Stimulated activated CD4-positive, alpha-beta T cell treated with anti-CD3 and anti-CD28 coated beads, Interleukin-2, amount 100 ng/mL, for 4 hours (primary cell): ENCODE measurements around the gene MGAT4A.
"Not testable (repeated sequence)": the region's sequence is repeated elsewhere in the genome, so short reads cannot be mapped to it uniquely, and the experiment has no call there.

Experiments used
- DNase-seq: peaks from one replicate; pipeline ENCODE4 v3.0.0-alpha.2; 2020; ENCODE audit warnings: low read depth

The MGAT4A gene

DNA sequence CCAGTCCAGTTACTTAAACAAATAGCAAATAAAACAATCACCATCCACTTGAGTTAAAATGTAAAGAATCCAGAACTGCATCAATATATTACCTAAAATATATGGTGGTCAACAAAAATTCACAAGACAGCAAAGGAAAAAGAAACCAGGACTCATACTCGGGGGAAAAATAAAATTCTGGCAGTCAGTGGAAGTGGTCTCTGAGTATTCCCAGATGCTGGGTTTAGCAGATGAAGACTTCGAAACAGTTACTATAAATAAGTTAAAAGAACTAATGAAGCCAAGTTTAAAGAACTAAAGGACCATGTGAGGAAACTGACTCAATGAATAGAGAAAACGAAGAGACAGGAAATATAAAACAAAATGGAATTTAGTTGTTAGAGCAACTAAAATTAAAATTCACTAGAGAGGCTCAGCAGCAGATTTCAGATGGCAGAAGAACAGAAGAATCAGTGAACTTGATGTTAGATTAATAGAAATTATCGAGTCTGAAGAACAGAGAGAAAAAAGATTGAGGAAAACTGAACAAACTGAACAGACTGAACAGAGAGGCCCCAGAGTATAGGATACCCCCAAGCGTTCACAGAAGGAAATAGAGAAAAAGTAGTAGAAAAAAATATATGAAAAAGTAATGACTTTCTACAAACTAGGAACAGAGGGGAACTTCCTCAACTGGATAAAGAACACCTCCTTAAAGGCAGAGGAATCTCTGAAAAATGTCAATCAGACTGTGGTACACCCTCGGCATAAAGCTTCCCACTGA, 27.9 kb downstream of the MGAT4A start:
- no peak for DNase-seq

DNA sequence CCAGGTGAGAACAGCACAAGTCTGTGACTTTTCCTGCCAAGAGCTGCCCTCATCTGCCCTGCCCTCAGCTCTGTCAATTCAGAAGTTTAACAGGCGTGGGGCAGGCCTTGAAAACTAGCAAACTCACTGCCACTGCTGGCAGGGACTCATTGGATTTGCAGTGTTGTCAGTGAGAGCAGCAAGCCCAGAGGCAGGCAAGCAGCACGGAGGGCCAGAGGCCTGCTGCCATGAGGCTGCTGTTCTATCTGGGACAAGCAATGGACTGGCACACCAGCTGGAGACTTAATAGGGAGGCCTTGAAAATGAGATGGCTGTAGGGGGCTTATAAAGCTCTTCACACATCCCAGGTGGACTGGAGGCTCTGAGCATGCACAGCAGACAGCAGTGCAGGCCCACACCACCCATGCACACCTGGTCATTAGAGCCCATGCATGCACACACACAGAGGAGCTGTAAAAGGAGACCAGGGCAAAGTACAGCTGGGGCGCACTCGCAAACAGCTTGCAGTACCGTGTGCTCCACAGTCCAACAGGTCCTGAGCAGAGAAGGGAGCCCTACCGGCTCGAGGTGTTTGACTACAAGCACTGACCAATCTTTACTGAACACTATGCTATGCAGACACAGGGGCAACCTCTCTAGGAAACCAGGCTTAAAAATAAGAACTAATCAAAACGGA, 28.7 kb downstream of the MGAT4A start:
- no peak for DNase-seq

GRCh38 chr2:98701230-98701629, 29.7 kb downstream of the MGAT4A start:
- DNase-seq: no peak

DNA sequence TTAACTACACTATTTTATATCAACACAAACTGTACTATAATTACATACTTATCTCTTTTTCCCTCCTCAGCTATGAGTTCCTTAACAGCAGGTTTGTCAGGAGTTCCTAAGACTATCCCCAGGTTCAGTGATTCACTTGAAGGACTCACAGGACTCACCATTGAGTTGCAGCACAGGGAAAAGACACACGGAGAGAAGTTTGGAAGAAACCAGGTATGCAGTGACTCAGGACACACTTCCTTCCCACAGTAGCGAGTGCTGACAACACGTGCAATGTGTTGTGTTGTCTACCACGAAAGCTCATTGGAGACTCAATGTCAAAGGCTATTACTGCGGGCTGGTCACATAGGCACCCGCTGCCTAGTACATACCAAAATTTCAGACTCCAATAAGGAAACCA, 32.0 kb downstream of the MGAT4A start:
- DNase-seq: no peak

- DNase-seq: no peak
Observed at GRCh38 chr2:98697651-98698337, 33.1 kb downstream of the MGAT4A start.

- DNase-seq: no peak
Observed at GRCh38 chr2:98696200-98696599, 34.7 kb downstream of the MGAT4A start.

DNA sequence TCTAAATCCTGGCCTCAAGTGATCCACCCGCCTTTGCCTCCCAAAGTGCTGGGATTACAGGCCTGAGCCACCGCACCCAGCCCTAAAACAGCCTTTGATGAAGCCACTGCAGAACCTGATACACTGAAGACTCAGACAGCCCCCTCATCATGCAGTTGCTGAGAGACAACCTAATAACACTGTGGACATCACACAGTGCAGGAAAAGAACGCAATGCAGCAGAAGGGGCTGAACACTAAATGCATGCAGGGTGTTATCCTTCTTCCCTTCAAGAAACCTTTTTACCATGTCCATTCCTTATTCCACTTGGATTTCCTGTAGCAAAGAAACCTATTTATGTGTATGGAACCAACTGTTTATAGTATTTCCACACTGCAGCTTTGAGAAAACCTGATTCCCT, 35.7 kb downstream of the MGAT4A start:
- DNase-seq: no peak

DNA sequence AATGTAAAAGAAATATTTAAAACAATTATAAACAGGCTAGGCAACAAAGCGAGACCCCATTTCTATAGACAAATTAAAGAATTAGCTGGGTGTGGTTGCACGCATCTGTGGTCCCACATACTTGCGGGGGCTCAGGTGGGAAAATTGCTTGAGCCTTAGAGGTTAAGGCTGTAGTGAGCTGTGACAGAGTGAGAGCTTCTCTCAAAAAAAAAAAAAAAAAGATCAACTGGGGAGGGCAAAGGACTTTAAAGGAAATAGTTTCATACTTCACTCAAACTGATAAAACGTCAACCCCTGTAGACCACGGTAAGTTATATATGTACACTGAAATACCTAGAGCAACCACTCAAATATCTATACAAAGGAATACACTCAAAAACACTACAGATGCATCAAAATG, 37.5 kb downstream of the MGAT4A start:
- no peak for DNase-seq

DNA sequence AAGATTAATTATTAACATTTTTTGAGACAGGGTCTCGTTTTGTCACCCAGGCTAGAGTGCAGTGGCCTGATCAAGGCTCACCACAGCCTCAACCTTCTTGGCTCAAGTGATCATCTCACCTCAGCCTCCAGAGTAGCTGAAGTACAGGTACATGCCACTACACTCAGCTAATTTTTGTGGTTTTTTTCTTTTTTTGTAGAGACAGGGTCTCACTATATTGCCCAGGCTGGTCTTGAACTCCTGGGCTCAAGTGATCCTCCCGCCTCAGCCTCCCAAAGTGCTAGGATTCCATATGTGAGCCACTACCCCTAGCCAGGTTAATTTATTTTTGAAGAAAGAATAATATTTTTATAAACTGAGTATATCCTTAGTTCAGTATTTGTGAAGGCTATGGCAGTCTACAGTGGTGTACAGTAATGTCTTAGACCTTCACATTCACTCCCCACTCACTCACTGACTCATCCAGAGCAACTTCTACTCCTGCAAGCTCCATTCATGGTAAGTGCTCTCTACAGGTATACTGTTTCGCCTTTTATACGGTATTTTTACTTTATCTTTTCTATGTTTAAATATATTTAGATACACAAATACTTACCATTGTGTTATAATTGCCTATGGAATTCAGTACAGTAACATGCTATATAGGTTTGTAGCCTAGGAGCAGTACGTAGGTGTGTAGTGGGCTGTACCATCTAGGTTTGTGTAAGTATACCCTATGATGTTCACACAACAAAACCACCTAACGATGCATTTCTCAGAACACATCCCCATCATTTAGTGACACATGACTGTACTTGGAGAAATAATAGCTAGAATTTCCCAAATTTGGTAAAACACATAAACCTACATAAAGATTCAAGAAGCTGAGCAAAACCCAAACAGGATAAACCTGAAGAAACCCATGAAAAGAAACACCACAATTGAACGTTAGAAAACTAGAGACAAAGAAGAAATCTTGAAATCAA, 38.6 kb downstream of the MGAT4A start:
- no peak for DNase-seq

DNA sequence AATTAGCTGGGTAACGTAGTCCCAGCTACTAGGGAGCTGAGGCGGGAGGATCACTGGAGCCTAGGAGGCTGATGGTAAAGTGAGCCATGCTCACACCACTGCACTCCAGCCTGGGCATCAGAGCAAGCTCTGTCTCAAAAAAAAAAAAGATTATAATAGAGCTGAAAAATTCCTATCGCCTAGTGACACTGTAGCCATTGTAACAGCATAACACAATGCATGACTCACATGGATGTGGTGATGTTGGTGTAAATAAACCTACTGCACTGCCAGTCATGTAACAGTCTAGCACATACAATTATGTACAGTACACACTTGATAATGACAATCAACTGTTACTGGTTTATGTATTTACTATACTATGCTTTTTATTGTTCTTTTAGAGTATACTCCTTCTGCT, 39.6 kb downstream of the MGAT4A start:
- no peak for DNase-seq

DNA sequence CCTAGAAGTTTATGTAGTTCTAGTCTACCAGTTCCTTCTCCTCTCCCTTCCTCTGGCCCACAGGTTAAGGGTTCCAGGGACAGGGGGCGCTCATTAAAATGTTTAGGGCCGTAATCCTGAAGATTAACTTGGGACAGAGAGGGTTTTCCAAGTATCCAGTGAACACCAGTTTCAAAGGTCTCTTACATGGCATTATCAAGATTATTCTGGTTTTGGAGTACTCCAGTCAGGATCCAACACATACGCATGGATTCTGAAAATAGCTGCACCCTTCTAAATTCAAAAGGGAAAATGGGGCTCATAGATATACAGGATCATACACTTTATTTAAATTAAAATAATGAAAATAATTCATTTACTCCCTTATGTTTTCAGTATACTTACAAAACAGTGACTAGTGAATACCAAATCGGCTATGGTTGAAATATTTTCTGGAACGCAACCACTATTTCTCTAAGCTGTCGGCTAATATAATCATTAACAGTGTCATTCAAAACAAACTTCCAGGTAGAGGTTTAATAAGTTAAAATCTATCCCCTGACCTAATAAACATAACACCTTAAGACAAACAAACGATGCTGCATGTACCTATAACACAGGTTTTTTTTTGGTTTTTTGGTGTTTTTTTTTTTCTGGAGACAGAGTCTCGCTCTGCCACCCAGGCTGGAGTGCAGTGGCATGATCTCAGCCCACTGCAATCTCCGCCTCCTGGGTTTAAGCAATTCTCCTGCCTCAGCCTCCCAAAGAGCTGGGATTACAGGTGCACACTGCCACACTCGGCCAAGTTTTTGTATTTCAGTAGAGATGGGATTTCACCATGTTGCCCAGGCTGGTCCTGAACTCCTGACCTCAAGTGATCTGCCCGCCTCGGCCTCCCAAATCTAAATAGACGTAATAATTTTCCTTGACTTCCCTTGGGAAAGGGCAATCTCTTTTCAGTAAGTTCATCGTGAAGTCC, 44.7 kb downstream of the MGAT4A start:
- no peak for DNase-seq

DNA sequence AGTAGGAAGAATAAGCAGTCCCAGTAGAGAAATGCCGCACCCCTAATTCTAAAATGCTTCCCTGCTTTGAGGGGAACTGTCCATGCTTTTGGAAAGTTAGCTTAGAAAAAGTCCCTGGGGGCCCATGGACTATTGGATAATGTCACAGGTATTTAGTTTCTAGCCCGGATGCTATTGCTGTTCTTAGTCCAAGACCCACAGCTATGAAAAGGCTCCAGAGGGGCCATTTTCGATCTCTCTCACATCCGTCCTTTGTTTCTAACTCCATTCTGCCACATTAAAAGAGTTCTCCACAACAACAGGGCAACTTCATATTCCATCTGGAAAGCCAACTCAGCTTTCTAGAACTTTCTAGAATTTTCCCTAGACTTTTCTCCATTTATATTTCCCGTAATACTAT, 47.2 kb downstream of the MGAT4A start:
- DNase-seq: no peak

DNA sequence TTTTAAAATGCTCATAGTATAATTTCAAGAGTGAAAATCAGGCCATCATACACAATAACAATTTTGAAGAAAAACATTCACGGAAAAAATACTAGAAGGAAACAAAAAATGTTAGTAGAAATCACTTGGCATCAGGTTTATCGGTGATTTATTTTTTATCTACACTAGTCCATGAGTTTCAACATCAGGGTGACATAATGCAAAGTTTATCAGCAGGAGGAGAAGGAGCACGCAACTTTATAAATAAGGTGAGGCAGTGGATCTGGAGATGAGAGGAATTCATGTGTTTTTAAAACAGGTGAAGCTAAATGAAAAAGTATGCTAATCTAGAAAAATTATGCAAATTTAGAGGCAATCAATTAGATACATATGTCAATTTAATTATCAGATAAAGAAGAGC, 54.2 kb downstream of the MGAT4A start:
- DNase-seq: no peak

DNA sequence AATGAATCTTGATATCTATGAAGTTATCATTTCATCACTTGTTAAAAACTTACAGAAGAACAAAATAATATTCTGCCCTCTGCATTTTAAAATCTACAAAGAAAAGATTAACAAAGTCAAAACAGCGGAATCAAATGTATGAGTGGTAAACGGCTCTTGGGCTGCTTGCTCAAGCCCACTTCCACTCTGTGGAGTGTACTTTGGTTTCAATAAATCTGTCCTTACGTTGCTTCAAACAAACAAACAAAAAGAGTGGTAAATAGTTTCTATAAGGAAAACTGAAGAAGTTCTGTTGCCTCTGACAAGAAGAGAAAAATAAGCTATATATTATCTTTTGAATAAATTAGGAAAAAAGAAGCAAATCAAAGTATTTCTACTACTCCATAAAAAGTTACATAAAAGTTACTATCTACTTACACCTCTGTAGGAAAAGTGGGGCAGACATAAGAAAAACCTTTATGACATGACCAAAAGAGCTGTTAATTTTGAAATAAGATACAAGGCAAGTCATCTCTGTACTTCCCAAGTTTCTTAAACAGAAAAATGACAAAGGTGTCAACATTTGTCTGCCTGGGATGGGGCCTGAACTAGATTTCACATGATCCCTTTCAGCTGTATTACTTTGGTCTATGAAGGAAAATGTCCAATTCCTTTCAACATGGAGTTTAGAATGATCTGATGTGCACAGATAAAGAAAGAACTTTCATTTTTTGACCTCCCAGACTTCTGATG, 56.5 kb downstream of the MGAT4A start:
- no peak for DNase-seq

DNA sequence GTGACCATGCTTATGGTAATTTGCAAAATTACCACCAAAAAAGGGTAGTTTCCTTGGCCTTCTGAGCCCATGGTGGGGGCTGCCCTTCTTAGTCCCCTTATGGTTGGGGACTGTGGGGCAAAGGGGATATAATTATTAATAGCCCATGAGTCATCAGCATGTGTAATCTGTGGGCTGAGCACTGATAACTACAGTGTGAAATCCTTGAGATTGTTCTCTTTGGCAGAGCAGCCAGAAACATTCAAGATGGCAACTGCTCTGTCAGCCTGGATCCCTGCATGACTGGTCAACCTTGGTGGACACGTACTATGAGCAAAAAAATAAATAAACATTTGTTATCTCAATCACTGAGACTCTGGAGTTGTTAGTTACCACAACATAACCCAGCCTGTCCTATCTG, 61.3 kb downstream of the MGAT4A start:
- no peak for DNase-seq

- no peak for DNase-seq
Observed at GRCh38 chr2:98665677-98666076, 65.3 kb downstream of the MGAT4A start.

DNA sequence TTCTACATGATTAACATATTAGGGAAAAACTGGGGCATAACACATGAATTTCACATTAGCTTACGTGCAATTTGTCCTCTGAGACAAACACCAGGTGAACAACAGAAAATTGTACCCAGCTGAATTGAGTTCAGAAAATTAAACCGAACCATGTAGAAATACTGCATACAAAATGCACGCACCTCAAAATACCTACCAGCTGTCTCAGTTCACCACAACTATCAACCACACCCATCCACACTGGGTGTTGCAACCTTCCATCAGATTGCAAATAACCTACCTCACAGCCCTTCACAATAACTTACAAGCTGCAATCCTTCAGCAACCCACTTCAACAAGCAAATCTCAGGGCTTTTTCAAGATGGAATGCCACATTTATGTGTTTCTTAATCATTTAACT, 66.6 kb downstream of the MGAT4A start:
- DNase-seq: peak; percentile 16

GRCh38 chr2:98663511-98664090, 67.3 kb downstream of the MGAT4A start:
- no peak for DNase-seq

GRCh38 chr2:98659491-98659840, 71.5 kb downstream of the MGAT4A start:
- not testable (repeated sequence) for DNase-seq
